HepG2 (cell line): ENCODE measurements around the gene C12orf56. TPM values are rescaled to one million over a fixed set of nuclear protein-coding genes. Genes with fewer than 3 reads are reported as not detected.
A peak's percentile ranks its signal among the peaks of the same experiment; 100 is the strongest.

Experiments used
- ELF1 ChIP-seq: sonication (generic); formaldehyde crosslinking; IDR thresholded peaks from 2 replicates; pipeline ENCODE4 v1.4.0; 2020; ENCODE audit warnings: missing genetic modification reagents
- HDAC1 ChIP-seq: sonication (generic); formaldehyde crosslinking; IDR thresholded peaks from 2 replicates; pipeline ENCODE4 v1.5.1; 2020; ENCODE audit warnings: mild to moderate bottlenecking, missing genetic modification reagents
- HDAC6 ChIP-seq: fragments of 200-600 bp; sonication (generic); IDR thresholded peaks from 2 replicates; pipeline ENCODE4 v1.7.0; 2017; ENCODE audit warnings: mild to moderate bottlenecking, antibody characterized with exemption, low read length, low read depth
- HOXA3 ChIP-seq: sonication (generic); formaldehyde crosslinking; IDR thresholded peaks from 2 replicates; pipeline ENCODE4 v1.5.0; 2020; ENCODE audit warnings: missing genetic modification reagents
- MTA1 ChIP-seq: sonication (generic); formaldehyde crosslinking; IDR thresholded peaks from 2 replicates; pipeline ENCODE4 v1.4.0; 2020; ENCODE audit warnings: missing genetic modification reagents, mild to moderate bottlenecking, borderline replicate concordance
- PHB2 ChIP-seq: fragments of 450-650 bp; IDR thresholded peaks from 2 replicates; pipeline ENCODE4 v1.6.1; 2018; ENCODE audit not compliant: partially characterized antibody
- RNF2 ChIP-seq: fragments of 450-650 bp; conservative IDR thresholded peaks from 2 replicates; pipeline ENCODE4 v1.6.1; 2016; ENCODE audit warnings: low read depth
- XRCC5 ChIP-seq: fragments of 200-400 bp; formaldehyde crosslinking; optimal IDR thresholded peaks from 2 replicates; pipeline ENCODE3; 2017; ENCODE audit warnings: mild to moderate bottlenecking, low read length
- ZC3H13 ChIP-seq: sonication (generic); formaldehyde crosslinking; IDR thresholded peaks from 2 replicates; pipeline ENCODE4 v1.8.1; 2023; ENCODE audit warnings: mild to moderate bottlenecking, missing genetic modification reagents, moderate library complexity
- ZNF205 ChIP-seq: IDR thresholded peaks from 2 replicates; pipeline ENCODE4 v1.6.1; 2018; ENCODE audit warnings: missing biosample characterization, missing genetic modification reagents
- ZNF225 ChIP-seq: sonication (generic); formaldehyde crosslinking; IDR thresholded peaks from 2 replicates; pipeline ENCODE4 v1.4.0; 2020; ENCODE audit warnings: mild to moderate bottlenecking, missing genetic modification reagents
- ZNF33B ChIP-seq: sonication (generic); formaldehyde crosslinking; IDR thresholded peaks from 2 replicates; pipeline ENCODE4 v1.5.1; 2020; ENCODE audit warnings: mild to moderate bottlenecking, missing genetic modification reagents
- ZNF383 ChIP-seq: sonication (generic); formaldehyde crosslinking; IDR thresholded peaks from 2 replicates; pipeline ENCODE4 v1.4.0; 2020; ENCODE audit warnings: missing genetic modification reagents, mild to moderate bottlenecking, borderline replicate concordance
- ZNF446 ChIP-seq: sonication (generic); formaldehyde crosslinking; IDR thresholded peaks from 2 replicates; pipeline ENCODE4 v1.5.0; 2020; ENCODE audit warnings: mild to moderate bottlenecking, missing genetic modification reagents
- ZNF577 ChIP-seq: sonication (generic); formaldehyde crosslinking; IDR thresholded peaks from 2 replicates; pipeline ENCODE4 v1.4.0; 2020; ENCODE audit warnings: mild to moderate bottlenecking, low read depth, missing genetic modification reagents, borderline replicate concordance
- ZZZ3 ChIP-seq: sonication (generic); formaldehyde crosslinking; IDR thresholded peaks from 2 replicates; pipeline ENCODE4 v1.4.0; 2020; ENCODE audit warnings: missing genetic modification reagents, mild to moderate bottlenecking, borderline replicate concordance
- polyA plus RNA-seq, 8 experiments: library from polyadenylated mRNA; depleted of rRNA in 3 of 8; stranded (reverse) in 7 of 8; unstranded in 1 of 8; fragments of >200 nt; fragmentation: Illumina TruSeq in 4 of 8; extraction: Trizol in 4 of 8; gene quantifications; 2 replicates each; pipeline versions ENCODE4 v1.2.1 to v1.2.3, GENCODE V29; 2011 to 2016; ENCODE audit warnings: low read depth in 4 of 8, missing spikeins in 1 of 8, mixed read lengths in 1 of 8; ENCODE audit not compliant: insufficient read depth in 1 of 8
- total RNA-seq, 5 experiments: library from RNA; depleted of rRNA; stranded (reverse); fragments of >200 nt; fragmentation: Illumina TruSeq; extraction: Trizol; gene quantifications; 2 replicates each; pipeline ENCODE4 v1.2.3, GENCODE V29; 2016; ENCODE audit warnings: low read depth in 1 of 5
- TF ChIP-seq, protein P1 (sequence below): sonication (generic); formaldehyde crosslinking; IDR thresholded peaks from 2 replicates; pipeline ENCODE4 v1.9.0; 2022; ENCODE audit warnings: low read depth, missing genetic modification reagents
- TF ChIP-seq, protein P2 (sequence below): sonication (generic); formaldehyde crosslinking; IDR thresholded peaks from 2 replicates; pipeline ENCODE4 v1.5.0; 2020; ENCODE audit warnings: missing genetic modification reagents
- TF ChIP-seq, protein P3 (sequence below), 2 experiments: fragments of 450-650 bp in 1 of 2; sonication (generic) in 1 of 2; formaldehyde crosslinking; IDR thresholded peaks; 2 replicates each; pipeline versions ENCODE4 v1.5.0 to v1.8.0; 2020 to 2022; ENCODE audit warnings: mild to moderate bottlenecking in 1 of 2, missing genetic modification reagents in 1 of 2
- TF ChIP-seq, protein P4 (sequence below): sonication (generic); formaldehyde crosslinking; IDR thresholded peaks from 2 replicates; pipeline ENCODE4 v1.4.0; 2020; ENCODE audit warnings: low read depth, mild to moderate bottlenecking, missing genetic modification reagents
- TF ChIP-seq, protein P5 (sequence below): sonication (generic); formaldehyde crosslinking; IDR thresholded peaks from 2 replicates; pipeline ENCODE4 v1.4.0; 2020; ENCODE audit warnings: missing genetic modification reagents, mild to moderate bottlenecking, borderline replicate concordance
- TF ChIP-seq, protein P6 (sequence below): IDR thresholded peaks from 2 replicates; pipeline ENCODE4 v1.6.1; 2016; ENCODE audit warnings: mild to moderate bottlenecking

Gene C12orf56
- total and polyA plus RNA-seq, 2 of the 13 experiments (the other 11 are each of a cell fraction or from before 2014, with no cell fraction given), result 0.07 TPM; not detected in 1

DNA sequence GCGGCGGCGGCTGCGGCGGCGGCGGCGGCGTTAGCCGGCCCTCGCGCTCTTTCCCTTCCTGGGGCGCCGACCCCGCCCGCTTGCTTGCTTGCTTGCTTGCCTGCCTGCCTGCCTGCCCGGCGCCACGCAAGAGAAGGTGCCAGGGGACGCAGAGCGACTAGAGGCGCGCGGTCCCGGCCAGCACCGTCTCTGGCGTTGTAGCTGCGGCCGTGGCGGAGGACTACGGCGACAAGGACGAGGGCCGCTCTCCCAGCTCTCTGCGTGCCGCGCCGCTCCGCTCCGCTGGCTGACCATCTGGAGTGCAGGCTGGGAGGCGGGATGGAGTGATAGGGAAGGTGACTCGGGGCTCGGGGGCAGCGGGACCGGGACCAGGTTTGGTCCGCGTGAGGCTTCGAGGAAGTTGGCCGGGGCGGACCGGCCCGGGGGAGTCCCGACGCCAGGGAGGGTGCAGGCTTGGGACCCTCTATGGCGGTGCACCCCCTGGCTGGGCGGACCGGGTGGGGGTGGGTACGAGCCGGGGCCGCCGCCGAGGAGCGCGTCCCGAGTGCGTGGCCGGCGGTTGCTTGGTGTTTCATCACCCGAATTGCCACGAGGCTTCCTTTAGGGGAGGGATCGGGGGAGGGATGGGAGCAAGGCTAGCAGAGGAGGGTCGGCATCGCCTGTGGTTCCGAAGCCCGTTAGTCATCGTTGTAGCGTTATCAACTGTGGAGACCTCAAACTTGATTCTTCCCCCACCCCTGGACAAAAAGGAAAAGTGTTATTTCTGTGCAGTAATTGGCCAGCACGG lies 14.1 kb upstream of the C12orf56 start (continued):
- TF ChIP-seq, protein P1, sequence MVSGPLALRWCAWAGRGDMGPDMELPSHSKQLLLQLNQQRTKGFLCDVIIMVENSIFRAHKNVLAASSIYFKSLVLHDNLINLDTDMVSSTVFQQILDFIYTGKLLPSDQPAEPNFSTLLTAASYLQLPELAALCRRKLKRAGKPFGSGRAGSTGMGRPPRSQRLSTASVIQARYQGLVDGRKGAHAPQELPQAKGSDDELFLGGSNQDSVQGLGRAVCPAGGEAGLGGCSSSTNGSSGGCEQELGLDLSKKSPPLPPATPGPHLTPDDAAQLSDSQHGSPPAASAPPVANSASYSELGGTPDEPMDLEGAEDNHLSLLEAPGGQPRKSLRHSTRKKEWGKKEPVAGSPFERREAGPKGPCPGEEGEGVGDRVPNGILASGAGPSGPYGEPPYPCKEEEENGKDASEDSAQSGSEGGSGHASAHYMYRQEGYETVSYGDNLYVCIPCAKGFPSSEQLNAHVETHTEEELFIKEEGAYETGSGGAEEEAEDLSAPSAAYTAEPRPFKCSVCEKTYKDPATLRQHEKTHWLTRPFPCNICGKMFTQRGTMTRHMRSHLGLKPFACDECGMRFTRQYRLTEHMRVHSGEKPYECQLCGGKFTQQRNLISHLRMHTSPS (CRISPR knock-in tag), result 0 out of 2 replicates have a peak, but pooled peaks have one; percentile 55
- TF ChIP-seq ZNF225 (CRISPR knock-in tag) (peak; percentile 86), HDAC6 (no peak), ZZZ3 (CRISPR knock-in tag) (no peak), ZNF577 (CRISPR knock-in tag) (no peak), ELF1 (no peak; the same call in none of the 2 replicates), ZC3H13 (CRISPR knock-in tag) (peak; percentile 34; the same call in 1 of the 2 replicates), RNF2 (0 out of 2 replicates have a peak, but pooled peaks have one; percentile 52), HOXA3 (CRISPR knock-in tag) (no peak; the same call in 1 of the 2 replicates), ZNF446 (CRISPR knock-in tag) (peak; percentile 91), XRCC5 (peak; percentile 19), HDAC1 (CRISPR knock-in tag) (peak; percentile 80), PHB2 (no peak), ZNF205 (CRISPR knock-in tag) (peak; percentile 11; the same call in 1 of the 2 replicates), ZNF383 (CRISPR knock-in tag) (no peak), MTA1 (CRISPR knock-in tag) (peak; percentile 60; the same call in 1 of the 2 replicates), ZNF33B (CRISPR knock-in tag) (peak; percentile 53; the same call in 1 of the 2 replicates)
- TF ChIP-seq, protein P2, sequence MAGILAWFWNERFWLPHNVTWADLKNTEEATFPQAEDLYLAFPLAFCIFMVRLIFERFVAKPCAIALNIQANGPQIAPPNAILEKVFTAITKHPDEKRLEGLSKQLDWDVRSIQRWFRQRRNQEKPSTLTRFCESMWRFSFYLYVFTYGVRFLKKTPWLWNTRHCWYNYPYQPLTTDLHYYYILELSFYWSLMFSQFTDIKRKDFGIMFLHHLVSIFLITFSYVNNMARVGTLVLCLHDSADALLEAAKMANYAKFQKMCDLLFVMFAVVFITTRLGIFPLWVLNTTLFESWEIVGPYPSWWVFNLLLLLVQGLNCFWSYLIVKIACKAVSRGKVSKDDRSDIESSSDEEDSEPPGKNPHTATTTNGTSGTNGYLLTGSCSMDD, result peak; percentile 72; the same call in 1 of the 2 replicates
- TF ChIP-seq, protein P3, sequence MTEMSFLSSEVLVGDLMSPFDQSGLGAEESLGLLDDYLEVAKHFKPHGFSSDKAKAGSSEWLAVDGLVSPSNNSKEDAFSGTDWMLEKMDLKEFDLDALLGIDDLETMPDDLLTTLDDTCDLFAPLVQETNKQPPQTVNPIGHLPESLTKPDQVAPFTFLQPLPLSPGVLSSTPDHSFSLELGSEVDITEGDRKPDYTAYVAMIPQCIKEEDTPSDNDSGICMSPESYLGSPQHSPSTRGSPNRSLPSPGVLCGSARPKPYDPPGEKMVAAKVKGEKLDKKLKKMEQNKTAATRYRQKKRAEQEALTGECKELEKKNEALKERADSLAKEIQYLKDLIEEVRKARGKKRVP (CRISPR knock-in tag; IDR thresholded peaks at IDR 0.05), result peak; percentile 63 to 100; a peak in 3 of 4 replicates
- TF ChIP-seq, protein P4, sequence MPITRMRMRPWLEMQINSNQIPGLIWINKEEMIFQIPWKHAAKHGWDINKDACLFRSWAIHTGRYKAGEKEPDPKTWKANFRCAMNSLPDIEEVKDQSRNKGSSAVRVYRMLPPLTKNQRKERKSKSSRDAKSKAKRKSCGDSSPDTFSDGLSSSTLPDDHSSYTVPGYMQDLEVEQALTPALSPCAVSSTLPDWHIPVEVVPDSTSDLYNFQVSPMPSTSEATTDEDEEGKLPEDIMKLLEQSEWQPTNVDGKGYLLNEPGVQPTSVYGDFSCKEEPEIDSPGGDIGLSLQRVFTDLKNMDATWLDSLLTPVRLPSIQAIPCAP (CRISPR knock-in tag), result no peak
- TF ChIP-seq, protein P5, sequence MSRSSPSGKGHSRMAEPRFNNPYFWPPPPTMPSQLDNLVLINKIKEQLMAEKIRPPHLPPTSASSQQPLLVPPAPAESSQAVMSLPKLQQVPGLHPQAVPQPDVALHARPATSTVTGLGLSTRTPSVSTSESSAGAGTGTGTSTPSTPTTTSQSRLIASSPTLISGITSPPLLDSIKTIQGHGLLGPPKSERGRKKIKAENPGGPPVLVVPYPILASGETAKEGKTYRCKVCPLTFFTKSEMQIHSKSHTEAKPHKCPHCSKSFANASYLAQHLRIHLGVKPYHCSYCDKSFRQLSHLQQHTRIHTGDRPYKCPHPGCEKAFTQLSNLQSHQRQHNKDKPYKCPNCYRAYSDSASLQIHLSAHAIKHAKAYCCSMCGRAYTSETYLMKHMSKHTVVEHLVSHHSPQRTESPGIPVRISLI (CRISPR knock-in tag), result peak; percentile 7; the same call in 1 of the 2 replicates
- TF ChIP-seq, protein P6, sequence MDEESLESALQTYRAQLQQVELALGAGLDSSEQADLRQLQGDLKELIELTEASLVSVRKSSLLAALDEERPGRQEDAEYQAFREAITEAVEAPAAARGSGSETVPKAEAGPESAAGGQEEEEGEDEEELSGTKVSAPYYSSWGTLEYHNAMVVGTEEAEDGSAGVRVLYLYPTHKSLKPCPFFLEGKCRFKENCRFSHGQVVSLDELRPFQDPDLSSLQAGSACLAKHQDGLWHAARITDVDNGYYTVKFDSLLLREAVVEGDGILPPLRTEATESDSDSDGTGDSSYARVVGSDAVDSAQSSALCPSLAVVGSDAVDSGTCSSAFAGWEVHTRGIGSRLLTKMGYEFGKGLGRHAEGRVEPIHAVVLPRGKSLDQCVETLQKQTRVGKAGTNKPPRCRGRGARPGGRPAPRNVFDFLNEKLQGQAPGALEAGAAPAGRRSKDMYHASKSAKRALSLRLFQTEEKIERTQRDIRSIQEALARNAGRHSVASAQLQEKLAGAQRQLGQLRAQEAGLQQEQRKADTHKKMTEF (CRISPR knock-in tag), result peak; percentile 63; the same call in 1 of the 2 replicates
